Measurements from ENCODE around the gene SELENOM.

Gene SELENOM

DNA sequence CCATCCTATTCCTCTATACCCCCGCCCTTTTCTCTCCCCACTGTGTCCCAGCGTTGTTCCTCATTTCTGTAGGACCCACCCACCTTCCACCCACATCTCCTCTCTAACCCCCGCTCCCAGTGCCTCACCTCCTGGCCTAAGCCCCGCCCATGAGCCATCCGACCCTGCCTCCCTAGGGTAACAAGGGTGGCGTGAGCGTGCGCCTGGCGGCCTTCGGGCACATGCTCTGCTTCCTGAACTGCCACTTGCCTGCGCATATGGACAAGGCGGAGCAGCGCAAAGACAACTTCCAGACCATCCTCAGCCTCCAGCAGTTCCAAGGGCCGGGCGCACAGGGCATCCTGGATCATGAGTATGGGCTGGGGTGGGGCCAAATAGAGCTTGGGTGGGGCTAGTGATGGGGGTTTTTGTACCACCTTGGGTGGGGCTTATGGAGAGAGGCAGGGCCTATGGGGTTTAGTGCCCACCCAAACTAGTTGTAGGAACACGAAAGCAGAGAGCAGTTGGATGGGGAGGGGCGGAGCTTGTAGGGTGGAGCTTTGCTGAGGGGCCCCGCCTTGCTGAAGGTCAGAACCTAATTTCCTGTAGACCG is 19.9 kb upstream of the SELENOM start:
- no peaks in the 10 kb centered on the region for H4K20me1 ChIP-seq (ENCODE audit: insufficient read depth, low read length)
- no peaks in the 10 kb centered on the region for H3K27me3 ChIP-seq (ENCODE audit: insufficient read depth, low read length)
- peak overlapping the region; percentile 93 for H3K4me2 ChIP-seq (ENCODE audit: low read length)
- H3K79me2 ChIP-seq (ENCODE audit: insufficient read depth, low read length) = no peaks in the 10 kb centered on the region
- H3K27ac ChIP-seq (ENCODE audit: low read depth, low read length, poor library complexity, severe bottlenecking) = peak overlapping the region; percentile 32
- peaks cover 22% of the 10 kb centered on the region for H3K4me1 ChIP-seq (ENCODE audit: insufficient read depth, low read length, severe bottlenecking)
- H3K4me3 ChIP-seq (ENCODE audit: low read depth, low read length, poor library complexity, severe bottlenecking) = peak overlapping the region; percentile 63
- H3K36me3 ChIP-seq (ENCODE audit: insufficient read depth, low read length) = no peaks in the 10 kb centered on the region
- H2AFZ ChIP-seq (ENCODE audit: low read length) = no peak overlapping the region; the same call in 1 of the 2 replicates
- TF ChIP-seq, protein P1, sequence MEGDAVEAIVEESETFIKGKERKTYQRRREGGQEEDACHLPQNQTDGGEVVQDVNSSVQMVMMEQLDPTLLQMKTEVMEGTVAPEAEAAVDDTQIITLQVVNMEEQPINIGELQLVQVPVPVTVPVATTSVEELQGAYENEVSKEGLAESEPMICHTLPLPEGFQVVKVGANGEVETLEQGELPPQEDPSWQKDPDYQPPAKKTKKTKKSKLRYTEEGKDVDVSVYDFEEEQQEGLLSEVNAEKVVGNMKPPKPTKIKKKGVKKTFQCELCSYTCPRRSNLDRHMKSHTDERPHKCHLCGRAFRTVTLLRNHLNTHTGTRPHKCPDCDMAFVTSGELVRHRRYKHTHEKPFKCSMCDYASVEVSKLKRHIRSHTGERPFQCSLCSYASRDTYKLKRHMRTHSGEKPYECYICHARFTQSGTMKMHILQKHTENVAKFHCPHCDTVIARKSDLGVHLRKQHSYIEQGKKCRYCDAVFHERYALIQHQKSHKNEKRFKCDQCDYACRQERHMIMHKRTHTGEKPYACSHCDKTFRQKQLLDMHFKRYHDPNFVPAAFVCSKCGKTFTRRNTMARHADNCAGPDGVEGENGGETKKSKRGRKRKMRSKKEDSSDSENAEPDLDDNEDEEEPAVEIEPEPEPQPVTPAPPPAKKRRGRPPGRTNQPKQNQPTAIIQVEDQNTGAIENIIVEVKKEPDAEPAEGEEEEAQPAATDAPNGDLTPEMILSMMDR (IDR thresholded peaks at IDR 0.05; ENCODE audit: low read length) = no peak
- TF ChIP-seq EZH2 (IDR thresholded peaks at IDR 0.05; ENCODE audit: borderline replicate concordance, low read length) = no peak
- H3K9me3 ChIP-seq (ENCODE audit: low read length) = no peaks in the 10 kb centered on the region
- H3F3A ChIP-seq (ENCODE audit: insufficient read depth, low read length) = no peaks in the 10 kb centered on the region
- H3K9ac ChIP-seq (ENCODE audit: low read length) = peak overlapping the region; percentile 67
- no peaks in the 10 kb centered on the region for H3K9me2 ChIP-seq (ENCODE audit: low read depth, low read length)

DNA sequence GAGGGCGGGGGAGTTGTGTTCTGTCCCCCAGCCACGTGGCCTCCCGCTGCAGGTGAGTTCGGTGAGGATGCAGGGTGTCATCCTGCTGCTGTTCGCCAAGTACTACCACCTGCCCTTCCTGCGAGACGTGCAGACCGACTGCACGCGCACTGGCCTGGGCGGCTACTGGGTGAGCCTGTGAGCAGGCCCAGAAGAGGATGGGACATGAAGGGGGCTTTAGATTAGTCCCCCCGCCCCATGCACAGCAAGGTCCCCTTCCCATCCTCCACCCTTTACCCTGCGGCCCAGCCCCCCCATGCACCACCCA is 19.5 kb upstream of the SELENOM start:
- peak overlapping the region; percentile 93 for H3K4me2 ChIP-seq (ENCODE audit: low read length)
- H3K79me2 ChIP-seq (ENCODE audit: insufficient read depth, low read length) = no peaks in the 10 kb centered on the region
- no peaks in the 10 kb centered on the region for H3K9me3 ChIP-seq (ENCODE audit: low read length)
- no peak overlapping the region for H3K27ac ChIP-seq (ENCODE audit: low read depth, low read length, poor library complexity, severe bottlenecking)
- no peak overlapping the region for H2AFZ ChIP-seq (ENCODE audit: low read length)
- peaks cover 22% of the 10 kb centered on the region for H3K4me1 ChIP-seq (ENCODE audit: insufficient read depth, low read length, severe bottlenecking)
- TF ChIP-seq, protein P1 (IDR thresholded peaks at IDR 0.05; ENCODE audit: low read length) = no peak
- TF ChIP-seq EZH2 (IDR thresholded peaks at IDR 0.05; ENCODE audit: borderline replicate concordance, low read length) = no peak
- H3K36me3 ChIP-seq (ENCODE audit: insufficient read depth, low read length) = no peaks in the 10 kb centered on the region
- H3F3A ChIP-seq (ENCODE audit: insufficient read depth, low read length) = no peaks in the 10 kb centered on the region
- H3K4me3 ChIP-seq (ENCODE audit: low read depth, low read length, poor library complexity, severe bottlenecking) = peak overlapping the region; percentile 63
- no peaks in the 10 kb centered on the region for H4K20me1 ChIP-seq (ENCODE audit: insufficient read depth, low read length)
- no peaks in the 10 kb centered on the region for H3K27me3 ChIP-seq (ENCODE audit: insufficient read depth, low read length)
- H3K9ac ChIP-seq (ENCODE audit: low read length) = peak overlapping the region; percentile 55; the same call in 1 of the 2 replicates
- H3K9me2 ChIP-seq (ENCODE audit: low read depth, low read length) = no peaks in the 10 kb centered on the region

DNA sequence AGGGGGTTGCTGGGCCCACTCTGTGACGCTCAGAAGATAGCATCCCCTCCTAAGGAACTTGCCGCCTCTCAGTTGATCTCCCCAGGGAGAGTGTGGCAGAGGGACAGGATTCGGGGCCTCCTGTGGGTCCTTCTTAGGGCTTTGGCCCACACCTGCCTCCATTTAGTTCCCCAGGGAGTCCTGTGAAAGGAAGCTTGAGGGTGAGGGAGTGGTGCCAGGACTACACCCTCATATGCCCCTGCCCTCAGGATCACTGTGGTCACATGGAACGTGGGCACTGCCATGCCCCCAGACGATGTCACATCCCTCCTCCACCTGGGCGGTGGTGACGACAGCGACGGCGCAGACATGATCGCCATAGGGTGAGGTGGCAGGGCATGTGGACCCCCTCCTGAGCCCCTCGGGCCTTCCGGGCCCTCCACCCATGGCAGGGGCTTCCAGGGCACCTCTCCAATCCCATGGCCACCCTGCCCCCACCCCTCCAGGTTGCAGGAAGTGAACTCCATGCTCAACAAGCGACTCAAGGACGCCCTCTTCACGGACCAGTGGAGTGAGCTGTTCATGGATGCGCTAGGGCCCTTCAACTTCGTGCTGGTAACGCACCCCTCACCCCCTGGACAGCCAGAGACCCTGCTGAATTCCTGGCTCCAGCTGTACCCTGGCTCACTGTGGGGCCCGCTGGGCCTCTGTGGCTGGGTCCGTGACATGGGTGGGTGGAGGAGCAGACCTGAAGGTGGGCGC is 18.9 kb upstream of the SELENOM start:
- no peak overlapping the region for H2AFZ ChIP-seq (ENCODE audit: low read length)
- TF ChIP-seq EZH2 (IDR thresholded peaks at IDR 0.05; ENCODE audit: borderline replicate concordance, low read length) = no peak
- TF ChIP-seq, protein P1 (IDR thresholded peaks at IDR 0.05; ENCODE audit: low read length) = no peak

More for the DNA sequence above, 18.9 kb upstream of the SELENOM start:
- Histone ChIP-seq H3K9ac (ENCODE audit: low read length) (peak overlapping the region; percentile 14; the same call in 1 of the 2 replicates), H3K9me2 (ENCODE audit: low read depth, low read length) (no peaks in the 10 kb centered on the region), H4K20me1 (ENCODE audit: insufficient read depth, low read length) (no peaks in the 10 kb centered on the region), H3K4me2 (ENCODE audit: low read length) (peak overlapping the region; percentile 93), H3K27me3 (ENCODE audit: insufficient read depth, low read length) (no peaks in the 10 kb centered on the region), H3K79me2 (ENCODE audit: insufficient read depth, low read length) (no peaks in the 10 kb centered on the region), H3K4me3 (ENCODE audit: low read depth, low read length, poor library complexity, severe bottlenecking) (peak overlapping the region; percentile 63), H3K9me3 (ENCODE audit: low read length) (no peaks in the 10 kb centered on the region), H3F3A (ENCODE audit: insufficient read depth, low read length) (no peaks in the 10 kb centered on the region), H3K27ac (ENCODE audit: low read depth, low read length, poor library complexity, severe bottlenecking) (no peak overlapping the region), H3K36me3 (ENCODE audit: insufficient read depth, low read length) (no peaks in the 10 kb centered on the region), H3K4me1 (ENCODE audit: insufficient read depth, low read length, severe bottlenecking) (peaks cover 22% of the 10 kb centered on the region)
